ENCODE measurements around the gene PALM2AKAP2.

PALM2AKAP2 gene

GRCh38 chr9:109791003-109791677 is 11.1 kb downstream of the PALM2AKAP2 start:
- Histone ChIP-seq H3K4me3 (ENCODE audit: low read length in 2 of 2) (no peak overlapping the region), H3K27me3 (ENCODE audit: control insufficient read depth in 2 of 2, insufficient read depth in 2 of 2, low read length in 2 of 2) (no peaks in the 10 kb centered on the region), H3K9me3 (ENCODE audit: control insufficient read depth in 2 of 2, low read length in 2 of 2) (no peaks in the 10 kb centered on the region), H3K4me1 (ENCODE audit: control insufficient read depth in 2 of 2, insufficient read depth in 2 of 2, low read length in 2 of 2) (no peaks in the 10 kb centered on the region), H3K9ac (ENCODE audit: low read depth in 1 of 2, low read length in 2 of 2) (no peak overlapping the region), H3K27ac (ENCODE audit: low read depth in 2 of 2, low read length in 2 of 2) (no peak overlapping the region), H3K36me3 (ENCODE audit: control insufficient read depth in 2 of 2, insufficient read depth in 2 of 2, low read length in 2 of 2) (no peaks in the 10 kb centered on the region)

- no peaks in the 10 kb centered on the region for H3K9me3 ChIP-seq (ENCODE audit: control insufficient read depth in 2 of 2, low read length in 2 of 2)
- H3K36me3 ChIP-seq (ENCODE audit: control insufficient read depth in 2 of 2, insufficient read depth in 2 of 2, low read length in 2 of 2), result no peaks in the 10 kb centered on the region
- no peaks in the 10 kb centered on the region for H3K27me3 ChIP-seq (ENCODE audit: control insufficient read depth in 2 of 2, insufficient read depth in 2 of 2, low read length in 2 of 2)
- H3K4me1 ChIP-seq (ENCODE audit: control insufficient read depth in 2 of 2, insufficient read depth in 2 of 2, low read length in 2 of 2), result no peaks in the 10 kb centered on the region
- H3K9ac ChIP-seq (ENCODE audit: low read depth in 1 of 2, low read length in 2 of 2), result no peak overlapping the region
- no peak overlapping the region for H3K27ac ChIP-seq (ENCODE audit: low read depth in 2 of 2, low read length in 2 of 2)
- H3K4me3 ChIP-seq (ENCODE audit: low read length in 2 of 2), result no peak overlapping the region
Observed at GRCh38 chr9:109791747-109792146, 11.7 kb downstream of the PALM2AKAP2 start.

- H3K4me1 ChIP-seq (ENCODE audit: control insufficient read depth in 2 of 2, insufficient read depth in 2 of 2, low read length in 2 of 2), result no peaks in the 10 kb centered on the region
- no peaks in the 10 kb centered on the region for H3K9me3 ChIP-seq (ENCODE audit: control insufficient read depth in 2 of 2, low read length in 2 of 2)
- H3K36me3 ChIP-seq (ENCODE audit: control insufficient read depth in 2 of 2, insufficient read depth in 2 of 2, low read length in 2 of 2), result no peaks in the 10 kb centered on the region
- H3K4me3 ChIP-seq (ENCODE audit: low read length in 2 of 2), result no peak overlapping the region
- no peaks in the 10 kb centered on the region for H3K27me3 ChIP-seq (ENCODE audit: control insufficient read depth in 2 of 2, insufficient read depth in 2 of 2, low read length in 2 of 2)
- H3K9ac ChIP-seq (ENCODE audit: low read depth in 1 of 2, low read length in 2 of 2), result no peak overlapping the region
- no peak overlapping the region for H3K27ac ChIP-seq (ENCODE audit: low read depth in 2 of 2, low read length in 2 of 2)
Observed at GRCh38 chr9:109792951-109793546, 13.1 kb downstream of the PALM2AKAP2 start.

- Histone ChIP-seq H3K4me3 (ENCODE audit: low read length in 2 of 2) (no peak overlapping the region), H3K9ac (ENCODE audit: low read depth in 1 of 2, low read length in 2 of 2) (no peak overlapping the region), H3K4me1 (ENCODE audit: control insufficient read depth in 2 of 2, insufficient read depth in 2 of 2, low read length in 2 of 2) (no peaks in the 10 kb centered on the region), H3K9me3 (ENCODE audit: control insufficient read depth in 2 of 2, low read length in 2 of 2) (no peaks in the 10 kb centered on the region), H3K27me3 (ENCODE audit: control insufficient read depth in 2 of 2, insufficient read depth in 2 of 2, low read length in 2 of 2) (no peaks in the 10 kb centered on the region), H3K36me3 (ENCODE audit: control insufficient read depth in 2 of 2, insufficient read depth in 2 of 2, low read length in 2 of 2) (no peaks in the 10 kb centered on the region), H3K27ac (ENCODE audit: low read depth in 2 of 2, low read length in 2 of 2) (no peak overlapping the region)
Observed at GRCh38 chr9:109793921-109794320, 13.9 kb downstream of the PALM2AKAP2 start.

GRCh38 chr9:109794361-109795012 is 14.5 kb downstream of the PALM2AKAP2 start:
- H3K27ac ChIP-seq (ENCODE audit: low read depth in 2 of 2, low read length in 2 of 2), result no peak overlapping the region
- no peak overlapping the region for H3K4me3 ChIP-seq (ENCODE audit: low read length in 2 of 2)
- no peaks in the 10 kb centered on the region for H3K4me1 ChIP-seq (ENCODE audit: control insufficient read depth in 2 of 2, insufficient read depth in 2 of 2, low read length in 2 of 2)

GRCh38 chr9:109795613-109796012 is 15.6 kb downstream of the PALM2AKAP2 start:
- no peaks in the 10 kb centered on the region for H3K4me1 ChIP-seq (ENCODE audit: control insufficient read depth in 2 of 2, insufficient read depth in 2 of 2, low read length in 2 of 2)
- no peaks in the 10 kb centered on the region for H3K27me3 ChIP-seq (ENCODE audit: control insufficient read depth in 2 of 2, insufficient read depth in 2 of 2, low read length in 2 of 2)
- H3K9me3 ChIP-seq (ENCODE audit: control insufficient read depth in 2 of 2, low read length in 2 of 2), result no peaks in the 10 kb centered on the region
- no peak overlapping the region for H3K9ac ChIP-seq (ENCODE audit: low read depth in 1 of 2, low read length in 2 of 2)
- H3K36me3 ChIP-seq (ENCODE audit: control insufficient read depth in 2 of 2, insufficient read depth in 2 of 2, low read length in 2 of 2), result no peaks in the 10 kb centered on the region
- H3K27ac ChIP-seq (ENCODE audit: low read depth in 2 of 2, low read length in 2 of 2), result no peak overlapping the region
- no peak overlapping the region for H3K4me3 ChIP-seq (ENCODE audit: low read length in 2 of 2)

More at GRCh38 chr9:109794361-109795012, 14.5 kb downstream of the PALM2AKAP2 start:
- Histone ChIP-seq H3K9ac (ENCODE audit: low read depth in 1 of 2, low read length in 2 of 2) (no peak overlapping the region), H3K9me3 (ENCODE audit: control insufficient read depth in 2 of 2, low read length in 2 of 2) (no peaks in the 10 kb centered on the region), H3K36me3 (ENCODE audit: control insufficient read depth in 2 of 2, insufficient read depth in 2 of 2, low read length in 2 of 2) (no peaks in the 10 kb centered on the region), H3K27me3 (ENCODE audit: control insufficient read depth in 2 of 2, insufficient read depth in 2 of 2, low read length in 2 of 2) (no peaks in the 10 kb centered on the region)

- Histone ChIP-seq H3K4me1 (ENCODE audit: control insufficient read depth in 2 of 2, insufficient read depth in 2 of 2, low read length in 2 of 2) (no peaks in the 10 kb centered on the region), H3K4me3 (ENCODE audit: low read length in 2 of 2) (no peak overlapping the region), H3K9me3 (ENCODE audit: control insufficient read depth in 2 of 2, low read length in 2 of 2) (no peaks in the 10 kb centered on the region), H3K9ac (ENCODE audit: low read depth in 1 of 2, low read length in 2 of 2) (no peak overlapping the region), H3K36me3 (ENCODE audit: control insufficient read depth in 2 of 2, insufficient read depth in 2 of 2, low read length in 2 of 2) (no peaks in the 10 kb centered on the region), H3K27ac (ENCODE audit: low read depth in 2 of 2, low read length in 2 of 2) (no peak overlapping the region), H3K27me3 (ENCODE audit: control insufficient read depth in 2 of 2, insufficient read depth in 2 of 2, low read length in 2 of 2) (no peaks in the 10 kb centered on the region)
Observed at GRCh38 chr9:109796078-109796477, 16.1 kb downstream of the PALM2AKAP2 start.

- H3K36me3 ChIP-seq (ENCODE audit: control insufficient read depth in 2 of 2, insufficient read depth in 2 of 2, low read length in 2 of 2), result no peaks in the 10 kb centered on the region
- no peaks in the 10 kb centered on the region for H3K9me3 ChIP-seq (ENCODE audit: control insufficient read depth in 2 of 2, low read length in 2 of 2)
- no peak overlapping the region for H3K9ac ChIP-seq (ENCODE audit: low read depth in 1 of 2, low read length in 2 of 2)
- H3K27me3 ChIP-seq (ENCODE audit: control insufficient read depth in 2 of 2, insufficient read depth in 2 of 2, low read length in 2 of 2), result no peaks in the 10 kb centered on the region
- no peak overlapping the region for H3K27ac ChIP-seq (ENCODE audit: low read depth in 2 of 2, low read length in 2 of 2)
- H3K4me1 ChIP-seq (ENCODE audit: control insufficient read depth in 2 of 2, insufficient read depth in 2 of 2, low read length in 2 of 2), result no peaks in the 10 kb centered on the region
- H3K4me3 ChIP-seq (ENCODE audit: low read length in 2 of 2), result no peak overlapping the region
Observed at GRCh38 chr9:109797006-109797405, 17.0 kb downstream of the PALM2AKAP2 start.

- Histone ChIP-seq H3K27ac (ENCODE audit: low read depth in 2 of 2, low read length in 2 of 2) (no peak overlapping the region), H3K9me3 (ENCODE audit: control insufficient read depth in 2 of 2, low read length in 2 of 2) (no peaks in the 10 kb centered on the region), H3K9ac (ENCODE audit: low read depth in 1 of 2, low read length in 2 of 2) (no peak overlapping the region), H3K27me3 (ENCODE audit: control insufficient read depth in 2 of 2, insufficient read depth in 2 of 2, low read length in 2 of 2) (no peaks in the 10 kb centered on the region), H3K4me1 (ENCODE audit: control insufficient read depth in 2 of 2, insufficient read depth in 2 of 2, low read length in 2 of 2) (no peaks in the 10 kb centered on the region), H3K4me3 (ENCODE audit: low read length in 2 of 2) (no peak overlapping the region), H3K36me3 (ENCODE audit: control insufficient read depth in 2 of 2, insufficient read depth in 2 of 2, low read length in 2 of 2) (no peaks in the 10 kb centered on the region)
Observed at GRCh38 chr9:109797509-109797908, 17.5 kb downstream of the PALM2AKAP2 start.

- Histone ChIP-seq H3K4me1 (ENCODE audit: control insufficient read depth in 2 of 2, insufficient read depth in 2 of 2, low read length in 2 of 2) (no peaks in the 10 kb centered on the region), H3K27me3 (ENCODE audit: control insufficient read depth in 2 of 2, insufficient read depth in 2 of 2, low read length in 2 of 2) (no peaks in the 10 kb centered on the region), H3K36me3 (ENCODE audit: control insufficient read depth in 2 of 2, insufficient read depth in 2 of 2, low read length in 2 of 2) (no peaks in the 10 kb centered on the region), H3K9ac (ENCODE audit: low read depth in 1 of 2, low read length in 2 of 2) (no peak overlapping the region), H3K27ac (ENCODE audit: low read depth in 2 of 2, low read length in 2 of 2) (no peak overlapping the region), H3K4me3 (ENCODE audit: low read length in 2 of 2) (no peak overlapping the region), H3K9me3 (ENCODE audit: control insufficient read depth in 2 of 2, low read length in 2 of 2) (no peaks in the 10 kb centered on the region)
Observed at GRCh38 chr9:109799141-109799540, 19.1 kb downstream of the PALM2AKAP2 start.
